RWPE2 (cell line): ENCODE results near the gene HSDL1.

Experiments
- ATAC-seq: fragments of 200-7000 bp; cut with Tn5 transposase; 3 replicates; pipeline ENCODE4 v1.9.1; 2021; ENCODE audit warnings: low read depth
- DNase-seq: peaks from one replicate; pipeline ENCODE4 v3.0.0-alpha.2; 2020; ENCODE audit warnings: low spot score
- H3K27ac ChIP-seq: fragments of 450-650 bp; 2 replicates; pipeline ENCODE4 v1.5.1; 2017; ENCODE audit warnings: mild to moderate bottlenecking; ENCODE audit not compliant: poor library complexity, severe bottlenecking
- H3K27me3 ChIP-seq: fragments of 250-450 bp; sonication (Bioruptor Pico); 2 replicates; pipeline ENCODE4 v1.5.1; 2021; ENCODE audit warnings: mild to moderate bottlenecking, moderate library complexity; ENCODE audit not compliant: insufficient read depth, poor library complexity, severe bottlenecking
- H3K36me3 ChIP-seq: fragments of 250-450 bp; sonication (Bioruptor Pico); 2 replicates; pipeline ENCODE4 v1.5.1; 2020; ENCODE audit warnings: low read depth, mild to moderate bottlenecking, moderate library complexity
- H3K4me1 ChIP-seq: fragments of 250-450 bp; sonication (Bioruptor Pico); 2 replicates; pipeline ENCODE4 v1.5.1; 2021; ENCODE audit warnings: mild to moderate bottlenecking, moderate library complexity; ENCODE audit not compliant: insufficient read depth, poor library complexity, severe bottlenecking
- H3K4me3 ChIP-seq: fragments of 250-450 bp; sonication (Bioruptor Pico); 2 replicates; pipeline ENCODE4 v1.5.1; 2021; ENCODE audit warnings: mild to moderate bottlenecking, moderate library complexity; ENCODE audit not compliant: severe bottlenecking
- H3K9me3 ChIP-seq: fragments of 250-450 bp; sonication (Bioruptor Pico); 2 replicates; pipeline ENCODE4 v1.5.1; 2021; ENCODE audit warnings: mild to moderate bottlenecking, moderate library complexity; ENCODE audit not compliant: severe bottlenecking
- TF ChIP-seq, protein P1 (sequence below): fragments of 450-650 bp; IDR thresholded peaks from one replicate; pipeline ENCODE4 v1.5.1; 2017; ENCODE audit warnings: mild to moderate bottlenecking, moderate library complexity; ENCODE audit not compliant: poor library complexity, severe bottlenecking

The HSDL1 gene

DNA sequence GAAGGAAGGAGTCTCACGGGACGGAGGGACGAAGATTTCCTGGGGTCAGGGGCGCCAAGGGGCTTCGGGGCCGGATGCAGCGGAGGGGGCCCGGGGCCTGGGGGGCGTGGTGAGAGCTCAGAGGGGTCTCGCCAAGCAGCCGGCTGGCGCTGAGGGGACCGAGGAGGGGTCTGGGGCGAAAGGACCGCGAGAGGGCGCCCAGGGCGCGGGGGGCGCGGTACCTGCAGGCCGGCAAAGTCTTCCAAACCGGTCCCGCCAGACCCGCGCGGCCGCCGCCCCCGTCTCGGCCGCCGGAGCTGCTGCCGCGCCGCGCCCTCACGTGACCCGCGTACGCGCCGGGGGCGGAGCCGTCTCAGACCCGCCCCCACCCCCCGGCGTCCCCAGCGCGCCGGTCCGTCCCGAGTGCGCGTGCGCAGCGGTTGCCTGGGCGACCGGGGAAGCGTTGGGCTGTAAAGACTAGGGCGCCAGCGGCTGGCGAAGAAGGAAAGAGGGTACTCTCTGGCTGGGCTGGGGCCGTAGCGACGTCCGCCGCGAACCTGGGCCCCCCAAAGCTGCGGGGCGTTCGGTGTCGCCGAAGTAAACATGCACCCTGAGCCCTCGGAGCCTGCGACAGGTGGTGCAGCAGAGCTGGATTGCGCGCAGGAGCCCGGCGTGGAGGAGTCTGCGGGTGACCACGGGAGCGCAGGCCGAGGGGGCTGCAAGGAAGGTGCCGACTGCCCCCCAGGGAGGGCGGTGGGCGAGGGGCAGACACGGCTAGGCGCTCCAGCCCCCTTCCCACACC, at the start of gene HSDL1, which contains the start of gene DNAAF1:
HSDL1 (minus strand) TSS at position 319 of the 781 bp plus-strand sequence. CDS start 13,856 bp downstream, outside the sequence.
DNAAF1 (plus strand) TSS at position 450 of the 781 bp plus-strand sequence; CDS start at position 583, 133 bp downstream.
- Histone ChIP-seq H3K36me3 (no peaks in the 10 kb centered on the region), H3K4me3 (peak within 1 kb of the TSS; percentile 60), H3K27ac (no peak within 1 kb of the TSS), H3K9me3 (no peaks in the 10 kb centered on the region), H3K27me3 (no peaks in the 10 kb centered on the region), H3K4me1 (no peaks in the 10 kb centered on the region)
- DNase-seq, result no peak
- peak; percentile 78 for ATAC-seq
- TF ChIP-seq, protein P1, sequence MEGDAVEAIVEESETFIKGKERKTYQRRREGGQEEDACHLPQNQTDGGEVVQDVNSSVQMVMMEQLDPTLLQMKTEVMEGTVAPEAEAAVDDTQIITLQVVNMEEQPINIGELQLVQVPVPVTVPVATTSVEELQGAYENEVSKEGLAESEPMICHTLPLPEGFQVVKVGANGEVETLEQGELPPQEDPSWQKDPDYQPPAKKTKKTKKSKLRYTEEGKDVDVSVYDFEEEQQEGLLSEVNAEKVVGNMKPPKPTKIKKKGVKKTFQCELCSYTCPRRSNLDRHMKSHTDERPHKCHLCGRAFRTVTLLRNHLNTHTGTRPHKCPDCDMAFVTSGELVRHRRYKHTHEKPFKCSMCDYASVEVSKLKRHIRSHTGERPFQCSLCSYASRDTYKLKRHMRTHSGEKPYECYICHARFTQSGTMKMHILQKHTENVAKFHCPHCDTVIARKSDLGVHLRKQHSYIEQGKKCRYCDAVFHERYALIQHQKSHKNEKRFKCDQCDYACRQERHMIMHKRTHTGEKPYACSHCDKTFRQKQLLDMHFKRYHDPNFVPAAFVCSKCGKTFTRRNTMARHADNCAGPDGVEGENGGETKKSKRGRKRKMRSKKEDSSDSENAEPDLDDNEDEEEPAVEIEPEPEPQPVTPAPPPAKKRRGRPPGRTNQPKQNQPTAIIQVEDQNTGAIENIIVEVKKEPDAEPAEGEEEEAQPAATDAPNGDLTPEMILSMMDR, result peak; percentile 23

DNA sequence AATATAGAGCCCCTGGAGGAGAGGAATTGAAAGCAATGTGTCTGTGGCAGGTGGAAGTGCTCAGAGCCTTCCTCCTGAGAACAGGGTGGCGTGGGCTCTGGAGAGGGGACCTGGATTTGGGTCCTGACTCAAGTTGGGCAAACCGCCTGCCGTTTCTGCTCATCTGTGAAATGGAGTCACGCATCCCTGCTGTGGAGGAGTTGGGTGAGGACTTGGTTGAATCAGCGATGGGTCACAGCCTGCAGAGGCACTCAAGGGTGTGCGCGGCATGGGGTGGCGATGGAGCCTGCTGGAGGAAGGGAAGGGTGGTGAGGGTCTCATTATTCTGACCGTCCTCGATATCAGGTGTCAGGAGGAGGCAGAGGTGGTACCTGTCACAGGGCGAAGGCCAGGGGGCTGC, 49.0 kb upstream of the HSDL1 start:
- H3K4me1 ChIP-seq, result peaks cover 10% of the 10 kb centered on the region
- H3K27ac ChIP-seq, result no peak overlapping the region
- DNase-seq, result no peak
- ATAC-seq, result no peak
- H3K4me3 ChIP-seq, result no peak overlapping the region
- TF ChIP-seq, protein P1, result no peak
- no peaks in the 10 kb centered on the region for H3K9me3 ChIP-seq
- no peaks in the 10 kb centered on the region for H3K36me3 ChIP-seq
- H3K27me3 ChIP-seq, result no peaks in the 10 kb centered on the region

DNA sequence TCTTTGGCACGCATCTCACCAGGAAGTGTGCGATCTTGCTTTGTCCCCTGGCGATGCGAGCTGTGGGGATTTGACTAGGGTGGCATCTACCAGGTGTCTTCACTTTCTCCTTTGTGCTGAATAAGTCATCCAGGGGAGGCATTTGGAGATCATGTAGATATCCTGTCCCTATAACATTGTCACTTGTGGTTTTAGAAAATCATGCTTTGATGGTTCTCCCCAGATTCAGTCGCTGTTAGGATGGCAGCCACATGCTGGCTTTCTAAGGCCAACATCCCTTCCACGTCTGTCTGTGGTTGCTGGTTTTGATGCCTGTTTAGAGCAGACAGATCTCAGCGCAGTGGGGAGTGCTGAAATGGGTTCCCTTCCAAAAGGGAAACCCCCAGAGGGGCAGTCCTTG, 48.5 kb upstream of the HSDL1 start:
- no peaks in the 10 kb centered on the region for H3K9me3 ChIP-seq
- ATAC-seq, result no peak

DNA sequence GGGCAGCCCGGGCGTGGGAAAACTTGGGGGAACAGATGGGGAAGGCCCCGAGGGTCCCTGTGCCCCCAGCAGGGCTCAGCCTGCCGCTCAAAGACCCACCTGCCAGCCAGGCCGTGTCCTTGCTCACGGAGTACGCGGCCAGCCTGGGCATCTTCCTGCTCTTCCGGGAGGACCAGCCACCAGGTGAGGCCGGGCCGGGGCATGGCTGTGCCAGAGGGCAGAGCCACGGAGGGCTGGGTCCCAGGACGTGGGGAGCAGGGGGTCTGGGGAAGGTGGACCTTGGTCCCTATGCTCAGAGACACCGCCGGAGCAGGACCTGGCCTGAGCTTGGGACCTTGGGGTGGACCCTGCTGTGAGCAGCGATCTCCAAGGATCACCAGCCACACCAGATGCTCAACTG, 46.5 kb upstream of the HSDL1 start:
- no peak overlapping the region for H3K27ac ChIP-seq
- no peaks in the 10 kb centered on the region for H3K27me3 ChIP-seq
- H3K4me1 ChIP-seq, result peaks cover under 1% of the 10 kb centered on the region
- DNase-seq (no peak), ATAC-seq (no peak)
- TF ChIP-seq, protein P1, result no peak
- H3K36me3 ChIP-seq, result no peaks in the 10 kb centered on the region
- no peaks in the 10 kb centered on the region for H3K9me3 ChIP-seq
- no peak overlapping the region for H3K4me3 ChIP-seq

More for the DNA sequence above, 48.5 kb upstream of the HSDL1 start:
- H3K4me3 ChIP-seq, result no peak overlapping the region
- H3K4me1 ChIP-seq, result peaks cover 10% of the 10 kb centered on the region
- no peak for DNase-seq
- TF ChIP-seq, protein P1, result no peak
- H3K27ac ChIP-seq, result no peak overlapping the region
- H3K27me3 ChIP-seq, result no peaks in the 10 kb centered on the region
- H3K36me3 ChIP-seq, result no peaks in the 10 kb centered on the region
